Karpas-422 (cell line): ENCODE data around the gene CDHR4. TPM values are rescaled to one million over a fixed set of nuclear protein-coding genes. Genes with fewer than 3 reads are reported as not detected.
"Not testable (repeated sequence)": the region's sequence is repeated elsewhere in the genome, so short reads cannot be mapped to it uniquely, and the experiment has no call there.

Source experiments
- DNase-seq: peaks from one replicate; pipeline ENCODE4 v3.0.0-alpha.2; 2015
- H2AFZ ChIP-seq: fragments of 200-600 bp; sonication (generic); 2 replicates; pipeline ENCODE4 v1.6.1; 2014; ENCODE audit warnings: antibody characterized with exemption, low read length, mixed read lengths
- H3K27ac ChIP-seq: fragments of 200-600 bp; sonication (generic); 2 replicates; pipeline ENCODE4 v1.5.1; 2014; ENCODE audit warnings: mild to moderate bottlenecking, low read length, moderate library complexity
- H3K27me3 ChIP-seq: fragments of 200-600 bp; sonication (generic); 2 replicates; pipeline ENCODE4 v1.6.1; 2014; ENCODE audit warnings: low read length, mixed read lengths
- H3K36me3 ChIP-seq: fragments of 200-600 bp; sonication (generic); 2 replicates; pipeline ENCODE4 v1.6.1; 2014; ENCODE audit warnings: low read length, mixed read lengths; ENCODE audit not compliant: insufficient read depth
- H3K4me1 ChIP-seq: fragments of 200-600 bp; sonication (generic); 2 replicates; pipeline ENCODE4 v1.6.1; 2014; ENCODE audit warnings: mild to moderate bottlenecking, low read length, mixed read lengths
- H3K4me2 ChIP-seq: fragments of 200-600 bp; sonication (generic); 2 replicates; pipeline ENCODE4 v1.6.1; 2014; ENCODE audit warnings: low read length, low read depth, mild to moderate bottlenecking; ENCODE audit not compliant: poor library complexity, severe bottlenecking
- H3K4me3 ChIP-seq: fragments of 200-600 bp; sonication (generic); 2 replicates; pipeline ENCODE4 v1.5.1; 2014; ENCODE audit warnings: mild to moderate bottlenecking, antibody characterized with exemption, low read length, mixed read lengths
- H3K79me2 ChIP-seq: fragments of 200-600 bp; sonication (generic); 2 replicates; pipeline ENCODE4 v1.6.1; 2014; ENCODE audit warnings: mild to moderate bottlenecking, low read length, mixed read lengths
- H3K9ac ChIP-seq: fragments of 200-600 bp; sonication (generic); 2 replicates; pipeline ENCODE4 v1.6.0; 2014; ENCODE audit warnings: low read length
- H3K9me2 ChIP-seq: fragments of 200-600 bp; sonication (generic), shearing (Covaris generic); replicated peaks from 2 replicates; pipeline ENCODE4 v1.6.0; 2014; ENCODE audit warnings: mild to moderate bottlenecking, low read length, moderate library complexity; ENCODE audit not compliant: insufficient read depth
- H3K9me3 ChIP-seq: fragments of 300-700, 200-600 bp; sonication (generic); 2 replicates; pipeline ENCODE4 v1.6.1; 2014; ENCODE audit warnings: low read length, mixed read lengths
- H4K20me1 ChIP-seq: fragments of 200-600 bp; sonication (generic); 2 replicates; pipeline ENCODE4 v1.6.1; 2014; ENCODE audit warnings: mild to moderate bottlenecking, antibody characterized with exemption, low read length, low read depth; ENCODE audit not compliant: insufficient read depth
- small RNA-seq: library from RNA; depleted of rRNA; stranded (forward); fragments of <200 nt; gene quantifications from one replicate; pipeline ENCODE3, GENCODE V24; 2014
- total RNA-seq: library from RNA; depleted of rRNA; stranded (reverse); fragments of >200 nt; shearing (Covaris generic); gene quantifications from 2 replicates; pipeline ENCODE4 v1.2.3, GENCODE V29; 2014; ENCODE audit warnings: low replicate concordance; rRNA removed

Gene CDHR4
- total RNA-seq, 1 experiment from 2014 or later: not detected

GRCh38 chr3:49750056-49750455 is 49.6 kb downstream of the CDHR4 start:
- Histone ChIP-seq H3K4me2 (no peak overlapping the region), H3K27ac (no peak overlapping the region), H2AFZ (no peak overlapping the region), H3K4me3 (no peak overlapping the region), H3K27me3 (no peaks in the 10 kb centered on the region), H3K9me2 (no peaks in the 10 kb centered on the region), H3K79me2 (peaks cover 87% of the 10 kb centered on the region), H3K9ac (no peak overlapping the region), H3K9me3 (no peaks in the 10 kb centered on the region), H3K4me1 (peaks cover 9% of the 10 kb centered on the region), H3K36me3 (peaks cover 4% of the 10 kb centered on the region; the same call in 1 of the 2 replicates), H4K20me1 (no peaks in the 10 kb centered on the region)
- no peak for DNase-seq

- H3K79me2 ChIP-seq: peaks cover 83% of the 10 kb centered on the region
- H3K9me2 ChIP-seq, H3K9me3 ChIP-seq, H4K20me1 ChIP-seq, DNase-seq, H3K9ac ChIP-seq, H3K4me1 ChIP-seq, H2AFZ ChIP-seq, H3K4me2 ChIP-seq, H3K27ac ChIP-seq, H3K4me3 ChIP-seq, H3K36me3 ChIP-seq, H3K27me3 ChIP-seq: not testable (repeated sequence)
Measured at GRCh38 chr3:49748874-49749273, 50.8 kb downstream of the CDHR4 start.

GRCh38 chr3:49747792-49748480 is 51.7 kb downstream of the CDHR4 start:
- no peaks in the 10 kb centered on the region for H3K9me2 ChIP-seq
- H3K36me3 ChIP-seq: peaks cover 4% of the 10 kb centered on the region; the same call in 1 of the 2 replicates
- H3K4me2 ChIP-seq: no peak overlapping the region
- no peak overlapping the region for H3K4me3 ChIP-seq
- H3K9ac ChIP-seq: no peak overlapping the region
- no peak for DNase-seq
- H3K9me3 ChIP-seq: no peaks in the 10 kb centered on the region
- no peak overlapping the region for H2AFZ ChIP-seq
- H3K79me2 ChIP-seq: peaks cover 77% of the 10 kb centered on the region
- H3K27ac ChIP-seq: no peak overlapping the region
- H3K4me1 ChIP-seq: peaks cover 12% of the 10 kb centered on the region
- H4K20me1 ChIP-seq: no peaks in the 10 kb centered on the region
- no peaks in the 10 kb centered on the region for H3K27me3 ChIP-seq

GRCh38 chr3:49745986-49746385 is 53.7 kb downstream of the CDHR4 start:
- peaks cover 69% of the 10 kb centered on the region for H3K79me2 ChIP-seq
- no peak overlapping the region for H3K4me2 ChIP-seq
- H3K9me3 ChIP-seq: no peaks in the 10 kb centered on the region
- DNase-seq: no peak
- H2AFZ ChIP-seq: no peak overlapping the region
- H3K9ac ChIP-seq: no peak overlapping the region
- peaks cover 23% of the 10 kb centered on the region for H3K4me1 ChIP-seq
- H3K27ac ChIP-seq: no peak overlapping the region
- H3K27me3 ChIP-seq: no peaks in the 10 kb centered on the region
- peaks cover 4% of the 10 kb centered on the region; the same call in 1 of the 2 replicates for H3K36me3 ChIP-seq
- H3K9me2 ChIP-seq: no peaks in the 10 kb centered on the region
- no peak overlapping the region for H3K4me3 ChIP-seq
- no peaks in the 10 kb centered on the region for H4K20me1 ChIP-seq

Small RNAs within 50 kb of the gene (small RNA-seq; reads per million reads assigned to genes)
- 0.32 reads per million for gene COX6CP14

Other genes starting within 250 kb of the CDHR4 start
- gene BSN, start 245.4 kb downstream of the CDHR4 start, total RNA-seq: 0.37 and 0.61 TPM in 2 replicates
- gene APEH, start 125.5 kb downstream of the CDHR4 start, total RNA-seq: 96.3 and 175 TPM in 2 replicates
- 19.8 and 25.6 TPM in 2 replicates for gene MST1, start 110.4 kb downstream of the CDHR4 start, total RNA-seq
- gene RNF123, start 110.3 kb downstream of the CDHR4 start, total RNA-seq: 20.1 and 31.5 TPM in 2 replicates
- gene AMIGO3, start 80.2 kb downstream of the CDHR4 start, total RNA-seq: 3.8 TPM in 1 of 2 replicates, not detected in the other
- 10.1 and 13.6 TPM in 2 replicates for gene GMPPB, start 75.9 kb downstream of the CDHR4 start, total RNA-seq
- 22.3 and 27.3 TPM in 2 replicates for gene IP6K1, start 13.3 kb downstream of the CDHR4 start, total RNA-seq
- 5.7 and 9.8 TPM in 2 replicates for gene INKA1, start 3.4 kb upstream of the CDHR4 start, total RNA-seq
- 10.5 and 24.4 TPM in 2 replicates for gene UBA7, start 14.1 kb upstream of the CDHR4 start, total RNA-seq
- 5.9 and 9.2 TPM in 2 replicates for gene TRAIP, start 56.7 kb upstream of the CDHR4 start, total RNA-seq
- 3.2 and 7.8 TPM in 2 replicates for gene CAMKV, start 70.0 kb upstream of the CDHR4 start, total RNA-seq
- gene MST1R, start 104.0 kb upstream of the CDHR4 start, total RNA-seq: not detected in 2 replicates
- gene MON1A, start 129.9 kb upstream of the CDHR4 start, total RNA-seq: 9.6 and 9.8 TPM in 2 replicates
- gene RBM6, start 140.3 kb upstream of the CDHR4 start, total RNA-seq: 88.3 and 109 TPM in 2 replicates